Mucosa of gallbladder (tissue), 1 donor: ENCODE results near the gene DPP6. TPM values are rescaled to one million over a fixed set of nuclear protein-coding genes. Genes with fewer than 3 reads are reported as not detected.
A peak's percentile ranks its signal among the peaks of the same experiment; 100 is the strongest.

Experiments
- DNase-seq: peaks from one replicate; pipeline ENCODE4 v3.0.0-alpha.2; 2020; ENCODE audit warnings: low spot score
- total RNA-seq: library from RNA; stranded (reverse); gene quantifications from one replicate; pipeline ENCODE4 v1.2.1, GENCODE V29; 2021
- donor health status: DM: no; HTN: no; CAD: no.

The DPP6 gene
- total RNA-seq, 1 donor from 2014 or later: 0.35 TPM

- DNase-seq: peak; percentile 54
Observed at GRCh38 chr7:154591544-154591943, 539.3 kb downstream of the DPP6 start.

- DNase-seq: peak; percentile 20
Observed at GRCh38 chr7:154592388-154592787, 540.2 kb downstream of the DPP6 start.

- no peak for DNase-seq
Observed at GRCh38 chr7:154598396-154598795, 546.2 kb downstream of the DPP6 start.

GRCh38 chr7:154598864-154599263 is 546.7 kb downstream of the DPP6 start:
- DNase-seq: no peak

- no peak for DNase-seq
Observed at GRCh38 chr7:154610903-154611302, 558.7 kb downstream of the DPP6 start.

GRCh38 chr7:154613811-154614210 is 561.6 kb downstream of the DPP6 start:
- DNase-seq: no peak

GRCh38 chr7:154620141-154620755 is 568.0 kb downstream of the DPP6 start:
- no peak for DNase-seq

- no peak for DNase-seq
Observed at GRCh38 chr7:154623399-154623798, 571.2 kb downstream of the DPP6 start.

- DNase-seq: no peak
Observed at GRCh38 chr7:154627646-154628290, 575.6 kb downstream of the DPP6 start.

GRCh38 chr7:154628556-154628955 is 576.4 kb downstream of the DPP6 start:
- no peak for DNase-seq

- no peak for DNase-seq
Observed at GRCh38 chr7:154631162-154631561, 579.0 kb downstream of the DPP6 start.

- DNase-seq: no peak
Observed at GRCh38 chr7:154633641-154634040, 581.4 kb downstream of the DPP6 start.

GRCh38 chr7:154638286-154638685 is 586.1 kb downstream of the DPP6 start:
- no peak for DNase-seq

GRCh38 chr7:154640266-154640865 is 588.2 kb downstream of the DPP6 start:
- DNase-seq: no peak

- no peak for DNase-seq
Observed at GRCh38 chr7:154640917-154641316, 588.7 kb downstream of the DPP6 start.

- DNase-seq: no peak
Observed at GRCh38 chr7:154644366-154644765, 592.2 kb downstream of the DPP6 start.

GRCh38 chr7:154646126-154647013 is 594.2 kb downstream of the DPP6 start:
- no peak for DNase-seq

- DNase-seq: no peak
Observed at GRCh38 chr7:154647625-154648024, 595.4 kb downstream of the DPP6 start.

- no peak for DNase-seq
Observed at GRCh38 chr7:154649015-154649414, 596.8 kb downstream of the DPP6 start.

GRCh38 chr7:154649434-154649833 is 597.2 kb downstream of the DPP6 start:
- no peak for DNase-seq

GRCh38 chr7:154650275-154650674 is 598.1 kb downstream of the DPP6 start:
- DNase-seq: no peak

- DNase-seq: no peak
Observed at GRCh38 chr7:154651501-154651900, 599.3 kb downstream of the DPP6 start.
